Ovary (tissue), 9 donors: ENCODE measurements around the gene ADGRV1. TPM values are rescaled to one million over a fixed set of nuclear protein-coding genes. Genes with fewer than 3 reads are reported as not detected.
"Not testable (repeated sequence)": the region's sequence is repeated elsewhere in the genome, so short reads cannot be mapped to it uniquely, and the experiment has no call there.

Experiments
- DNase-seq, 5 donors: peaks; one replicate each; pipeline ENCODE4 v3.0.0-alpha.2; 2019 to 2020
- H3K27ac ChIP-seq, 2 donors: fragments of 200-600 bp; one replicate each; pipeline versions ENCODE4 v1.5.1 to v1.8.0; 2019 to 2022
- H3K27me3 ChIP-seq: fragments of 200-600 bp; one replicate; pipeline ENCODE4 v1.8.0; 2022
- H3K36me3 ChIP-seq: fragments of 200-600 bp; sonication (generic); one replicate; pipeline ENCODE4 v1.5.1; 2019
- H3K4me1 ChIP-seq: one replicate; pipeline ENCODE4 v1.8.1; 2013; ENCODE audit warnings: mild to moderate bottlenecking, moderate library complexity; ENCODE audit not compliant: insufficient read depth
- H3K4me3 ChIP-seq: fragments of 200-600 bp; sonication (generic); one replicate; pipeline ENCODE4 v1.5.1; 2017
- H3K9me3 ChIP-seq, 2 donors: fragments of 200-600 bp in 1 of 2; sonication (generic) in 1 of 2; one replicate each; pipeline versions ENCODE4 v1.5.1 to v1.8.1; 2013 to 2019; ENCODE audit warnings: mild to moderate bottlenecking in 1 of 2, moderate library complexity in 1 of 2
- EP300 ChIP-seq: sonication (generic); formaldehyde crosslinking; IDR thresholded peaks from one replicate; pipeline ENCODE4 v1.6.1; 2017; ENCODE audit warnings: antibody characterized with exemption
- POLR2A ChIP-seq: fragments of 450-650 bp; IDR thresholded peaks from one replicate; pipeline ENCODE4 v1.6.1; 2017; ENCODE audit warnings: antibody characterized with exemption, mild to moderate bottlenecking, moderate library complexity
- WGBS, 3 donors: extraction: QIAGEN DNeasy Blood & Tissue Kit in 1 of 3; methylation state at CpG; one replicate each; pipeline versions ENCODE4 v1.1.5 to v1.1.7; 2013 to 2017; 5-methylcytosine and 5-hydroxymethylcytosine counted together
- intact Hi-C, 4 donors: fragments of 100-400 bp; cut with DNase I; formaldehyde crosslinking; loops; one replicate each; pipeline versions ENCODE4 v1.11.0 to v1.15.1; 2022 to 2023
- polyA plus RNA-seq, 2 donors: library from polyadenylated mRNA; stranded (reverse); fragments of 200-250 nt in 1 of 2; fragments of 350-450 nt in 1 of 2; fragmentation: Illumina TruSeq in 1 of 2; extraction: RNeasy Lipid Tissue Mini Kit (QIAGEN cat#74804) in 1 of 2; gene quantifications; one replicate each; pipeline ENCODE4 v1.2.3, GENCODE V29; 2013 to 2014
- total RNA-seq, 7 donors: library from RNA; depleted of rRNA in 2 of 7; stranded (reverse); fragments of >200 nt in 2 of 7; fragmentation: NEBNext Ultra II Directional in 3 of 7; extraction: Animal tissue kit (Norgen Biotek cat#: 25700) in 3 of 7; gene quantifications; one replicate each; pipeline versions ENCODE4 v1.1.0 to v1.2.4, GENCODE V29; 2016 to 2023
- TF ChIP-seq, protein P1 (sequence below), 3 donors: fragments of 450-650 bp in 2 of 3; fragments of 200-600 bp in 1 of 3; IDR thresholded peaks; one replicate each; pipeline versions ENCODE4 v1.5.1 to v1.8.0; 2016 to 2022; ENCODE audit warnings: antibody characterized with exemption in 3 of 3, mild to moderate bottlenecking in 1 of 3
- donor health status: DM: no; HTN: no; CAD: no; lungs with moderate emphysema.
- donor health status: DM: no; HTN: no; CAD: no.
- donor health status: Bipolar disorder and iron deficiency.
- donor health status: DM: yes; HTN: yes; CAD: no.
- donor health status: DM: no; HTN: no; CAD: no.
- donor health status: DM: yes; HTN: yes; CAD: no.

The ADGRV1 gene
- total and polyA plus RNA-seq, 9 donors = 0.21 to 2.7 (median 1.1) TPM

DNA sequence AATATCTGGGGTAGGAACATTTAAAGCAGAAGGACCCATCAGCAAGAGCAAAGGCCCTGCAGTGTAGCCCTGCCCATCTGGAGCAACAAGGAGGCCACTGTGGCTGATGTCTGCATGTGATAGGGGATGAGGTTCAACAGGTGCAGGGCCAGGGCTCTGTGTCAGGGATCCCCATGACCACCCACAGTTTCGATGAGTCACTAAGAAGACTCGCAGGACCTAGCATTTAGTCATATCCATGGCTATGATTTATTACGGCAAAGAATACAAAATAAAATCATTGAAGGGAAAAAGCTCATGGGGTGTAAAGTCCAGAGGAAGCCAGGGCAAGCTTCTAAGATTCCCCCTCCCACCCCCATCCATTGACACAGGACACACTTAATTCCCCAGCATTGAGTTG lies 188.6 kb downstream of the ADGRV1 start:
- Histone ChIP-seq H3K4me1 (no peaks in the 10 kb centered on the region), H3K9me3 (no peaks in the 10 kb centered on the region), H3K27ac (no peak overlapping the region), H3K36me3 (no peaks in the 10 kb centered on the region), H3K4me3 (no peak overlapping the region), H3K27me3 (no peaks in the 10 kb centered on the region)
- intact Hi-C loops = no loop called here
- TF ChIP-seq, protein P1, sequence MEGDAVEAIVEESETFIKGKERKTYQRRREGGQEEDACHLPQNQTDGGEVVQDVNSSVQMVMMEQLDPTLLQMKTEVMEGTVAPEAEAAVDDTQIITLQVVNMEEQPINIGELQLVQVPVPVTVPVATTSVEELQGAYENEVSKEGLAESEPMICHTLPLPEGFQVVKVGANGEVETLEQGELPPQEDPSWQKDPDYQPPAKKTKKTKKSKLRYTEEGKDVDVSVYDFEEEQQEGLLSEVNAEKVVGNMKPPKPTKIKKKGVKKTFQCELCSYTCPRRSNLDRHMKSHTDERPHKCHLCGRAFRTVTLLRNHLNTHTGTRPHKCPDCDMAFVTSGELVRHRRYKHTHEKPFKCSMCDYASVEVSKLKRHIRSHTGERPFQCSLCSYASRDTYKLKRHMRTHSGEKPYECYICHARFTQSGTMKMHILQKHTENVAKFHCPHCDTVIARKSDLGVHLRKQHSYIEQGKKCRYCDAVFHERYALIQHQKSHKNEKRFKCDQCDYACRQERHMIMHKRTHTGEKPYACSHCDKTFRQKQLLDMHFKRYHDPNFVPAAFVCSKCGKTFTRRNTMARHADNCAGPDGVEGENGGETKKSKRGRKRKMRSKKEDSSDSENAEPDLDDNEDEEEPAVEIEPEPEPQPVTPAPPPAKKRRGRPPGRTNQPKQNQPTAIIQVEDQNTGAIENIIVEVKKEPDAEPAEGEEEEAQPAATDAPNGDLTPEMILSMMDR (IDR thresholded peaks at IDR 0.05) = no peak
- TF ChIP-seq POLR2A = no peak
- no peak for TF ChIP-seq EP300
- whole genome bisulfite sequencing, 3 donors = 52 to 85% (median 70%) methylated on average over 3 of the region's 3 CpGs
- DNase-seq = no peak

DNA sequence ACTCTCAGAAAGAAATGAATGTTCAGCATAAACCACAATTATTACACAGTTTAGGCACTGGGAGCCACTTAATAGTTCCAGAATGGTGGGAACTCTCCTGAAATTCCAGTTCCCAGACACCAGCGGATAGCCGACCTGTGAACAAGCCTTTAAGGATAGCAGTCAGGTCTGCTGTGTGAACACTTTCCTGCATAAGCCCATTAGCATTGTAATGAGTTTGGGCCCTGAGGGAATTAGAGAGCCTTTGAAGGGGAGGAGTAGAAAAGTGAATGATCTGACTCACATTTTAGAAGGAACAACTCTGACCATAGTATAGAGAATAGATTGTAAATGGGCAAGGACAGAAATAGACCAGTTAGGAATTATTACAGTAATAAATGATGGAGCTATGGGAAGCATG lies 189.1 kb downstream of the ADGRV1 start:
- DNase-seq = no peak
- WGBS, 3 donors = 89 to 93% (median 92%) methylated on average over 2 of the region's 2 CpGs

DNA sequence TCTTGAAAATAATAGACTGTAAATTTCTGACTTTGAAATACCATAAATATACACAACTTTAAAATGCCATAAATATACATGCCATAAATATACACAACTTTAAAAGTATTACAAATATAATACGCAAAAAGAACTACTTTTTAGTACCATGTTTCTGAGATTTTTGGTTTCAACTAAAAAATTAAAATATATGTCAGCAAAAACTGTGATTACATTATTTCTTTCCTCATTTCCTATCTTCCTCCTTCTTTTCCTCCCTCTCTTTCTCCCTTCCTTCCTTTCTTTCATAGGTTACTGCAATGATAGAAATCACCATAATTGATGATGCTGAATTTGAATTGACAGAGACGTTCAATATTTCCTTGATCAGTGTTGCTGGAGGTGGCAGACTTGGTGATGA lies 200.5 kb downstream of the ADGRV1 start:
- WGBS, 3 donors = 87 to 94% (median 91%) methylated on average over 2 of the region's 2 CpGs
- intact Hi-C loops = no loop called here
- H3K4me1 ChIP-seq = no peaks in the 10 kb centered on the region
- no peak for DNase-seq
- no peaks in the 10 kb centered on the region for H3K36me3 ChIP-seq
- no peak overlapping the region for H3K4me3 ChIP-seq
- no peak overlapping the region for H3K27ac ChIP-seq
- no peaks in the 10 kb centered on the region for H3K27me3 ChIP-seq
- TF ChIP-seq EP300 (no peak), POLR2A (no peak)
- TF ChIP-seq, protein P1 (IDR thresholded peaks at IDR 0.05) = no peak
- H3K9me3 ChIP-seq = no peaks in the 10 kb centered on the region

More for the DNA sequence above, 189.1 kb downstream of the ADGRV1 start:
- Histone ChIP-seq H3K4me3 (no peak overlapping the region), H3K27me3 (no peaks in the 10 kb centered on the region), H3K36me3 (no peaks in the 10 kb centered on the region), H3K9me3 (no peaks in the 10 kb centered on the region), H3K4me1 (no peaks in the 10 kb centered on the region), H3K27ac (no peak overlapping the region)
- no peak for TF ChIP-seq EP300
- no peak for TF ChIP-seq POLR2A
- TF ChIP-seq, protein P1 (IDR thresholded peaks at IDR 0.05) = no peak
- intact Hi-C loops = no loop called here

DNA sequence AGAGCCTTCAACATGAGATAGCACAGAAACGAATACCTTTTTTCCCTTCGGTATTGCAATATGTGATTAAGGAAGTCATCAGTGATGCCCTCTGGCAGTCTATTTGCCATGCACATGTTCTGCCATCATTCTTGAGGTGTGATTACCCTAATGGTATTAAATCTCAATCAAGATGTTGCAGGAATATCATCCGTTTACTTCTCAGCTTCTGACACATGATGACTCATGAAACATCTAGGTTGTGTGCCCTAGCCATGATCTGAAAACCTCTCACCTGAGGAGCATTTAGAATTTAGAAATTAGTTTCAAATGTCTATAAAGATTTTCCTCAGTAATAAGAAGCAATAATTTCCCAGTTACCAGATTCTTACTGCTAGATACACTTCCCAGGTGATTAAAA lies 209.1 kb downstream of the ADGRV1 start:
- H3K36me3 ChIP-seq = no peaks in the 10 kb centered on the region
- intact Hi-C loops = no loop called here
- WGBS, 3 donors = 89 to 96% (median 92%) methylated on average over 3 of the region's 3 CpGs
- TF ChIP-seq, protein P1 (IDR thresholded peaks at IDR 0.05) = no peak
- TF ChIP-seq EP300 = no peak
- TF ChIP-seq POLR2A = no peak
- H3K4me3 ChIP-seq = no peak overlapping the region
- no peaks in the 10 kb centered on the region for H3K27me3 ChIP-seq
- H3K27ac ChIP-seq = no peak overlapping the region
- DNase-seq = no peak
- no peaks in the 10 kb centered on the region for H3K4me1 ChIP-seq
- H3K9me3 ChIP-seq = no peaks in the 10 kb centered on the region

DNA sequence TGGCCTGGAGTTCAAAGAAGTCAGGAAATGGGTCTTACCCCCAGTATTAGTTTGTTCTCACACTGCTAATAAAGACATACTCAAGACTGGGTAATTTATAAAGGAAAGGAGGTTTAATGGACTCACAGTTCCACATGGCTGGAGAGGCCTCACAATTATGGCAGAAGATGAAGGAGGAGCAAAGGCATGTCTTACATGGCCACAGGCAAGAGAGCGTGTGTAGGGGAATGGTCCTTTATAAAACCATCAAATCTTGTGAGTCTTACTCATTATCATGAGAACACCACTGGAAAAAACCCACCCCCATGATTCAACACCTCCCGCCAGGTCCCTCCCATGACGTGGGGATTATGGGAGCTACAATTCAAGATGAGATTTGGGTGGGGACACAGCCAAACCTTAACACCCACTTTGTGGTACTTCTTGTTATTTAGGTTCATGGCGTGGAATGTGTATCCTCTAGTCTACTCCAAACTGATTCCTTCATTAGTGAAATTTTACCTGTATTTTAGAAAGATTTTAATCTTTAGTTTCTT lies 211.5 kb downstream of the ADGRV1 start:
- H3K4me3 ChIP-seq = not testable (repeated sequence)
- WGBS, 3 donors = 92 to 98% (median 95%) methylated on average over 4 of the region's 4 CpGs

More for the DNA sequence above, 211.5 kb downstream of the ADGRV1 start:
- H3K4me1 ChIP-seq, H3K27ac ChIP-seq, H3K27me3 ChIP-seq, H3K36me3 ChIP-seq, intact Hi-C loops, H3K9me3 ChIP-seq, DNase-seq: not testable (repeated sequence)
